ENCODE measurements around the gene STX16. TPM values are rescaled to one million over a fixed set of nuclear protein-coding genes. Genes with fewer than 3 reads are reported as not detected.

STX16 gene
- total RNA-seq, 1 donor from 2014 or later, result 78.8 TPM

GRCh38 chr20:58700121-58700821, 49.2 kb downstream of the STX16 start:
- no peak for DNase-seq (ENCODE audit: low spot score, unreplicated experiment)
- H3K4me3 Mint-ChIP-seq (ENCODE audit: low read depth), result no peak overlapping the region
- H3K4me1 Mint-ChIP-seq (ENCODE audit: low read depth), result no peaks in the 10 kb centered on the region
- no peaks in the 10 kb centered on the region for H3K9me3 Mint-ChIP-seq (ENCODE audit: low read depth)
- no peaks in the 10 kb centered on the region for H3K27me3 Mint-ChIP-seq
- TF ChIP-seq CTCF (IDR thresholded peaks at IDR 0.05; ENCODE audit: unreplicated experiment), result no peak
- peaks cover 31% of the 10 kb centered on the region for H3K36me3 Mint-ChIP-seq (ENCODE audit: insufficient read depth)
- H3K27ac Mint-ChIP-seq, result peak overlapping the region; percentile 78

GRCh38 chr20:58700823-58701222, 49.7 kb downstream of the STX16 start:
- no peaks in the 10 kb centered on the region for H3K9me3 Mint-ChIP-seq (ENCODE audit: low read depth)
- no peak for DNase-seq (ENCODE audit: low spot score, unreplicated experiment)
- H3K4me3 Mint-ChIP-seq (ENCODE audit: low read depth), result no peak overlapping the region
- no peaks in the 10 kb centered on the region for H3K27me3 Mint-ChIP-seq
- peaks cover 34% of the 10 kb centered on the region for H3K36me3 Mint-ChIP-seq (ENCODE audit: insufficient read depth)
- no peaks in the 10 kb centered on the region for H3K4me1 Mint-ChIP-seq (ENCODE audit: low read depth)
- no peak overlapping the region for H3K27ac Mint-ChIP-seq
- TF ChIP-seq CTCF (IDR thresholded peaks at IDR 0.05; ENCODE audit: unreplicated experiment), result no peak

GRCh38 chr20:58701431-58702160, 50.5 kb downstream of the STX16 start:
- Mint-ChIP-seq H3K27me3 (no peaks in the 10 kb centered on the region), H3K4me1 (ENCODE audit: low read depth) (no peaks in the 10 kb centered on the region), H3K27ac (no peak overlapping the region), H3K36me3 (ENCODE audit: insufficient read depth) (peaks cover 36% of the 10 kb centered on the region), H3K9me3 (ENCODE audit: low read depth) (no peaks in the 10 kb centered on the region), H3K4me3 (ENCODE audit: low read depth) (no peak overlapping the region)
- no peak for TF ChIP-seq CTCF (IDR thresholded peaks at IDR 0.05; ENCODE audit: unreplicated experiment)
- no peak for DNase-seq (ENCODE audit: low spot score, unreplicated experiment)

- Mint-ChIP-seq H3K27ac (no peak overlapping the region), H3K36me3 (ENCODE audit: insufficient read depth) (peaks cover 34% of the 10 kb centered on the region)
- no peak for TF ChIP-seq CTCF (IDR thresholded peaks at IDR 0.05; ENCODE audit: unreplicated experiment)
These were observed 51.1 kb downstream of the STX16 start for GRCh38 chr20:58702161-58702510.

GRCh38 chr20:58702859-58703648, 52.0 kb downstream of the STX16 start:
- Mint-ChIP-seq H3K4me3 (ENCODE audit: low read depth) (no peak overlapping the region), H3K36me3 (ENCODE audit: insufficient read depth) (peaks cover 32% of the 10 kb centered on the region), H3K9me3 (ENCODE audit: low read depth) (no peaks in the 10 kb centered on the region), H3K4me1 (ENCODE audit: low read depth) (no peaks in the 10 kb centered on the region), H3K27ac (no peak overlapping the region), H3K27me3 (no peaks in the 10 kb centered on the region)
- peak; percentile 27 for TF ChIP-seq CTCF (IDR thresholded peaks at IDR 0.05; ENCODE audit: unreplicated experiment)
- no peak for DNase-seq (ENCODE audit: low spot score, unreplicated experiment)

More at GRCh38 chr20:58702161-58702510, 51.1 kb downstream of the STX16 start:
- Mint-ChIP-seq H3K4me3 (ENCODE audit: low read depth) (no peak overlapping the region), H3K9me3 (ENCODE audit: low read depth) (no peaks in the 10 kb centered on the region), H3K27me3 (no peaks in the 10 kb centered on the region), H3K4me1 (ENCODE audit: low read depth) (no peaks in the 10 kb centered on the region)
- DNase-seq (ENCODE audit: low spot score, unreplicated experiment), result no peak
